Fibroblast of skin of abdomen (primary cell): ENCODE data around the gene AMOTL1.
"Not testable (repeated sequence)": the region's sequence is repeated elsewhere in the genome, so short reads cannot be mapped to it uniquely, and the experiment has no call there.

Experiments
- DNase-seq: peaks from one replicate; pipeline ENCODE4 v3.0.0-alpha.2; 2013

AMOTL1 gene

DNA sequence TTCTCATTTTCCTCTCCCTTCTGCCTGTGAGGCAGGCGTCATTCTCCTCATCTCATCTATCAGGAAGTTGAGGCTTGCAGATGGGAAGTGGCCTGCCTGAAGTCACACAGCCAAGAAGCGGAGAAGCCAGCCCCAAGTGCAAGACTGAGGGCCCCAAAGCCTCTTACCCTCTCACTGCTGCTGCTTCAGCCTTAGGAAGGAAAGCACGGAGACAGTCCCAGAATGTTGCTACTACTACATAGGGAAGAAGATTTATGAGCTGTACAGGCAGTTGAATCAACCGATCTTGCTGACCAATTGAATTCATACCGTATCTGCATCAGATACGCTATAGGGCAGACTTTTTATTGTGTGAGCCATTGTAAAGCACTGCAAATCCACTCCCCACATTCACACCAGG, 116.2 kb downstream of the AMOTL1 start:
- peak; percentile 44 for DNase-seq

DNA sequence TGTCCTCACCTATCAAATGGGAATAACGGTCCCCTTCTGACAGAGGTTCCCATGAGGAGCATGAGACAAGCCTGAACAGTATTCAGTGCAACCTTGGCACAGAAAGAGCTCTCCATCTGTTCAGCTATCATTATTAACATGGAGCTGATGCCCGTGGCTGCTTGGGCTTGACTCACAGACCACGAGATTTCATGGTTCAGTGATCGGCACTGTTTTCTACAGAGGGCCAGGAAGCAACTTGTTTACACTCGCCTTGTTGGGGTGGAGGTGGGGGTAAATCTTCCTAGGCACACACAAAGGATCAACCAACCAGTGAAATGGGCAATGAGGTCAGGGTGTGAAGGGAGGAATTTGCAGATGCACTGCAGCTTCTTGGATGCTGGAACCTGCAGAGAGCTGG, 117.0 kb downstream of the AMOTL1 start:
- peak; percentile 45 for DNase-seq

DNA sequence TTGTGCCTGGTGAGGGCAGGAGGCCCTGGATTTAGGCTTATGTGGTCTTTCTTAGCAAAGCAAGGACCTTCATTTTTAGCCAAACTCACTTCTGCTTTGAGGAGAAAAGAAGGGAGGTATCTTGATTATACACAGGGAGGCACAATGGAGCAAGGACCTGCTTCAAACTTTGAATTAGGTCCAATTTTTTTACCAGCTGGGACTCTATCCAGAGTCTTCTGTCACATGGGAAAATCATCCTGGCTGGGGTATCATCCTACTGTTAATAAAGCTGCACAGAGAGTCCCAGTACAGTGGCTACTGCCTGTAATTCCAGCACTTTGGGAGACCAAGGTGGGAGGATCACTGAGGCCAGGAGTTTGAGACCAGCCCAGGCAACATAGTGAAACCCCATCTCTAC, 117.4 kb downstream of the AMOTL1 start:
- DNase-seq = no peak

DNA sequence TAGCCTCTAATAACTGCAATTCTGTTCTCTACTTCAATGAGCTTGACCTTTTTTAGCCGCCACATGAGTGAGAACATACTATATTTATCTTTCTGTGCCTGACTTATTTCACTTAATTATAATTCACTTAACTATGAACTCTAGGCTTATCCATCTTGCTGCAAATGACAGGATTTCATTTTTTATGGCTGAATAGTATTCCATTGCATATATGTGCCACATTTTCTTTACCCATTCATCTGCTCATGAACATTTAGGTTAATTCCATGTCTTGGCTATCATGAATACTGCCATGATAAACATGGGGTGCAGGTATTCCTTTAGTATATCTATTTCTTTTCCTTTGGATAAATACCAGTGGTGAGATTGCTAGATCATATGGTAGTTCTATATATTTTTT, 120.0 kb downstream of the AMOTL1 start:
- no peak for DNase-seq

DNA sequence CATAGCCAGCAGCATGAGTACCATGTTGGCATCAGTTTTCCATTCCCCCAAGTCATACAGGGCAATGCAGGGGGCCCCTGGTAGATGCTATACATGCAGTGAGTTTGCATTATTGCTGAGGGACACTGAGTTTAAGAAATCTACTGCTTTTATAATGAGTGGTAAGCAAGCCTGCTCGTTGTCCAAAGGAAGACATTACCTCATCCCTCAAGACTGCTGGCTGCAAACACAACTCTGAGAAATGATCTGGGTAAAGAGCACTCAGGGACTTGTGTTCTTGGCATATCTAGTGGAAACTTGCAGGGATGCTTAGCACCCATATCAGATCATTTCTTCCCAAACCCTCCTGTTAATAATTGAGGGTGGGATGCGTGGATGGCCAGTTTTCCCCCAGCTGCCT, 127.3 kb downstream of the AMOTL1 start:
- DNase-seq = peak; percentile 56

DNA sequence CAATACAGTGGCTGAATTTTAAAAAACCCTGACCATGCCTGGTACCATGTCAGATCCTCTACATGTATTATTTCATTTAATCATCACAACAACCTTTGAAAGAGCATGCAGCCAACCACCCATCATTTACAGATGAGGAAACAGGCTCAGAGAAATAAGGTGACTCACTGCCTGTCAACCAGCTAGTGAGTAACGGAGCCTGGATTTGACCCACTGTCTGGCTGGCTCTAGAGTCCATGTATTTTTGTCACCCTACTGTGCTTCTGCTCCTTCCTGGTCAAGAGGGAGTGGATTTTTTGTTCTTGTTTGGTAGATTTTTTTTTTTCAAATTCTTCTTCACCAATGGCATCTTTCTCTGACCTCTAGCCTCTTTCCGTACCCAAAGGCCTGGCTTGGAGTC, 127.8 kb downstream of the AMOTL1 start:
- DNase-seq = peak; percentile 72

DNA sequence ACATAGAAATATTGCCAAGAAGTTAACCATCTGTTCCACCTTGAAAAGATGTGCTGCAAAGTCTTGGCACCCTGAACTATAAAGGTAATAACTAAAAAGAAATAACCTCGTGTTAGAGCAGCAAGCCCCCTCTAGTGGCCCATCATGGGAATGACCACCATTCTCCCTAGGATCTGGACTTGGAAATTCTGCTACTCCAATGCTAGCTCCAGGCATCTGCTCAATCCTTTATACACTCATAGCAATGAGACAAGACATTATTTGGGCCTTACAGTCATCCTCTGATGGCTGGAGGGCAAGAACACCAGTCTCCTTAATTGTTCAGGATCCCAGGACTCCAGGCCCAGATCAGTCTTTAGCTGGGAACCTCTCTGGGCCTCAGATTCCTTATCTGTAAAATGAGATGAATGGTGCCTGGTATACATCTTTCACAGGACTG, 129.2 kb downstream of the AMOTL1 start:
- peak; percentile 39 for DNase-seq

DNA sequence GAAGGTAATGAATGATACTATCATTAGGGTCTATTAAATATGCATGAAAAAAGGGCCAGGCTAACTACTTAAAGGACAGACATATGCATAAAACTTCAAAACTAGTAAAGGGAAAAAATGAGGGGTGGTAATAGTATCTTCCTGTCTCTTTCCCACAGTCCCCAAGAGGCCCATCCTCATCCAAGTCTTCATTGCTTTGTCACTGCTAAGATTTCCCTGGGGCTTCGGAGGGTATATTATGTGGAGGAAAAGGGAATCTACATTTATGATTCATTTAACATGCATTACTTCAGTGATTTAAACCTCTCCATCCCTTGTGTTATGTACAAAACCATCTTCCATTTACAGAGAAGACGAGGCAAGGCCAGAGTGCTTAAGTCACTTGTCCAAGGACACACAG, 139.1 kb downstream of the AMOTL1 start:
- DNase-seq = no peak

DNA sequence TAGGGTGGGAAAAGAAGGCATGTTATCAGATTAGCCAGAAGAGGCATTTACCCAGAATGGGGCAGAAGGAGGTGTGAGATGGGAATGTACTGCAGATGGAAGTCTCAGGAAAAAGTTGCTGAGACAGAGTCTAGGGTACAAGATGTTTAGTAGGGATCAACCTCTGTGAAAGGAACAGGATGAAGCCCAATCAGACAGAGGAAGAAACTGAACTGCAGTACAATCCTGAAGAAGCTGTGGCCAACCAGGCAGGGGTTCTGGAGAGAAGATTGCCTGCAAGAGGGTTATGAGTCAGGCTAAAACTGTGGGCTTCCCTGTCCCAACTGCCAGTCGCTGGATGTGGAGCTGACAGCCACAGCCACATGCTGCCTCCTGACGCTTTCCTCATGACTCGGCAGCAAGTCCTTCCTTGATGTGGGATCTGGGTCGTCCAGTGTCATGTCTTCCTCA, 141.2 kb downstream of the AMOTL1 start:
- DNase-seq = peak; percentile 82

DNA sequence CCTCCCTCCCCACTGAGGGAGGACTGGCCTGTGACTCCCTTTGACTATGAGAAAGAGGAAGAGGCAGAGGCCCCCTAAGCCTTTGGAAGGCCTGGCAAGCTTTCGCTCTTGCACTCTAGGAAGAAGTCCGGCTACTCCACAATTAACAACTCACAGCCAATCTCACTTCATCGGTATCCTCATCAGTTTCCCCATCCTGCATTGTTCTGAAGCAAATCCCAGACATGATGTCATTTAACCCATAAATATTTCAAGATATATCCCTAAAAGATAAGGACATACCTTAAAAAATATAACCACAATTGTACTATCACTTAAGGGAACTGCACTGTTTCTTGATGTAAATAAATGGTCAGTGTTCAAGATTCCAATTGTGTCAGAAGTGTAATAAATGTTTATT, 142.1 kb downstream of the AMOTL1 start:
- DNase-seq = peak; percentile 60

DNA sequence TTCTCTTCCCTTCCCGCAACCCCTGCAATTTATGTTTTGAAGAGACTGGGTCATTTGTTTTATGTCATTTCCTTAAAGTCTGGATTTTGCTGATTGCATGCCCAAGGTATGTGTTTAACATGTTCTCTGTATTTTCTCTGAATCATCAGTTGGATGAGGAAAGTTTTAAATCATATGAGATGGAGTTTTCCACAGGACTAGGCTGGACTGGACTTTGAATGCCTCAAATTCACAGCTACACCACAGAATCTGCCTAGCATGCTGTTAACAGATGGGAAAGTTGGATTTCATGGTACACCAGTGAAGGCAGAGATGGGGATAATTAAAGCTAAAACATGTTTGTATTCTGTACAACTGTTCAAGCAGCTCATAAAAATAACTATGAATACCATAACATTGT, 142.6 kb downstream of the AMOTL1 start:
- DNase-seq = peak; percentile 97

DNA sequence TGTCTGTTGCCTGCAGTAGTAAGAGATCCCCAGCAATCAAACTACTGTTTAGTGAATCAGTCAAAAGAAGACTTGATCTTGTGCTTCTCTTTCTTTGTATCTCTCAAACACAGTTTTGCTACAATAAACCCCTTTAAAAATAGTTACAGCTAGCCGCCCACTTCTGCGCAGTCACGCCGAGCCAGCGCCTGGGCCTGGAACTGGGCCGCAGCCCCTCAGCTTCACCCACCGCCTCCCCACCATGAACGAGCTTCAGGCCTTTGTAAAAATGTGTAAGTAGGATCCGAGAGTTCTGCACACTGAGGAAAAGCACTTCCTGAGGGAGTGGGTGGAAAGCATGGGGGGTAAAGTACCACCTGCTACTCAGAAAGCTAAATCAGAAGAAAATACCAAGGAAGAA, 144.7 kb downstream of the AMOTL1 start:
- no peak for DNase-seq

DNA sequence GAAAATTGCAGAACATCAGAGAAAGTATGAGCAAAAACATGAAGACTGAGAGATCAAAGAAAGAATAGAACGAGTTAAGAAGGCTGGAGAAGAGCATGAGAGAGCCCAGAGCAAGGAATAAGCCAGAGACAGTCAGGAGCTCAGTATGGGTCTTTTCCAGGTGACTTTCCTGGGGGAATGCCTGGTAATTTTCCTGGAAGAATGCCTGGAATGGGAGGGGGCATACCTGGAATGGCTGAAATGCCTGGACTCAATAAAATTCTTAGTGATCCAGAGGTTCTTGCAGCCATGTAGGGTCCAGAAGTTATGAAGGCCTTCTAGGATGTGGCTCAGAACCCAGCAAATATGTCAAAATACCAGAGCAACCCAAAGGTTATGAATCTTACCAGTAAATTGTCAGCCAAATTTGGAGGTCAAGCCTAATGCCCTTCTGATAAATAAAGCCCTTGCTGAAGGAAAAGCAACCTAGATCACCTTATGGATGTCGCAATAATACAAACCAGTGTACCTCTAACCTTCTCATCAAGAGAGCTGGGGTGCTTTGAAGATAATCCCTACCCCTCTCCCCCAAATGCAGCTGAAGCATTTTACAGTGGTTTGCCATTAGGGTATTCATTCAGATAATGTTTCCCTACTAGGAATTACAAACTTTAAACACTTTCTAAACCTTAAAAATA, 145.7 kb downstream of the AMOTL1 start:
- not testable (repeated sequence) for DNase-seq

DNA sequence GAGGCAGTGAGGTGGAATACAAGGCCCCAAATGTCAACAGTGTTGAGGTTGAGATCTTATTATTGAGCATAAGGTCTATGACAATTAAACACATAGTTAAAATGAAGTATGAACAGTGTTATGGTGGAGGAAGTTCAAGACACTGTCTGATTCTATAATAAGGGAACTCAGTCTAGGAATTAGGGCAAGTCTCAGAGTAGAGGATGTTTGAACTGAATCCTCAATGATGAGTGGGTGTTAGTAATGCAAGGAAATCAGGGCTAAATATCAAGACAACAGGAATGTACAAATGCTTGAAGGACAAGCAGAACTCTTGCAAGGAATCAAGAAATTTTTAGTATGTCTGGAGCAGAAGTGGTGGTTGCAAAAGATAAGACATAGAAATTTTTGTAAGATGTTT, 152.2 kb downstream of the AMOTL1 start:
- DNase-seq = no peak

DNA sequence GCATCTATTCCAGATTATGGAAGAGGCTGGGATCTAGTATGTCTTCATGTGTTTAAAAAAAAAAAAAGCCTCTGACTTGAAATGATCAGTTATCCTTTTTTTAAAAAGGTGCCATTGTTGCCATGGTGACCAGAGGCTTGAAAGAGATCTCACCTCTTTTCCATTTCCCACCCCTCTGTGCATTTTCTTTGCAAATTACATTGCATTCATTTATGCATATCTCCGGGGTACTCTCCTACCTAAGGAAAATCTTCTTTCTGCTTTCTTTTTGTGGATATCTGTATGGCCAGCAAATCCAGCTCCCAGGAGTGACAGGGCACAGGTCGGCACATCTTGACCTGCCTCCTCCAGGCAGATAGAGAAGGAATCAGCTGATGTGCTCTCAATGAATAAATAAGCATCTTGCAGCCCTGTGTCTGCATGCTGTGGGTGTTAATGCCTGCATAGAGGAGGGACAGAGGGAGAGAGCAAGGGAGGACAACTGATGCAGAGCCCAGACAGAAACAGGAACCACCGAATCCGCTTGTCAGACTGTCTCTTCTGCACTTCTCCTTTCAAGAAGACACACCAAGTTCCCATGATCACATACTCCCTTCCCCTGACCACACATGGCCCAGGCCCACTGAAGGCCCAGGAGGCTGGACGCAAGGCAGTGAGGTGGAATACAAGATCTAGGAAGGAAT, 154.3 kb downstream of the AMOTL1 start:
- DNase-seq = no peak

DNA sequence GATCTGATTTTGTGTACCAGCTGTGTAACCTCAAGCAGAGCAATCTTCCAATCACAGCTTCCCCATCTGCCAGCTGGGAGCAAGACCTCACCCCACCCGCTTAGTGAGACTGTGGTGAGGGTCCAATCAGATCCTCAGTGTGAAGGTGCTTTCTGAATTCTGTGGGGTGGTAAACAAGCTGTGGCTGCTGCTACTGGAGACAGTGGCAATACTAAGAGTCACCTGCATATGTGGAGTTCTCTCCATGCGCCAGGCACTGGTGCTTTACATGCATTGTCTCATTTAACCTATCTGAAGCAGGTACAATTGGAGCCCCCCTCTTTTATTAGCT, 154.8 kb downstream of the AMOTL1 start:
- no peak for DNase-seq

DNA sequence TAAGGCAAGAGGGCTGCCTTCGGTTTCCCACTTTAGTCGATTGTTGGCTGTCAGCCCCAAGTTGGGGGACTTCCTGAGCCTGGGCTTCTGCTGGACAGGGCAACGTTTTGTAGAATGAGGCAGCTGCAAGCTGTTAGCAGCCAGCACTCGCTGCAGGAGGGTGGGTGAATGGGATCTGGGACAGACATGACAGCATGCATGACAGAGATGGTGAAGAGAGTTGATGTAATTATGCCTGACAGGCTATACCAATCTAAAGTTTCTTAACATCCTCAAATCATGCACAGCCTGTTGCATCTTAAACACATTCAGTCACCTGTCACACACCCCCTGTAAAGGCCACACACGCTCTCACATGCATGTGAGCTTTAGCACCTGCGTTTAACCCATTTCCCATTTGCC, 156.0 kb downstream of the AMOTL1 start:
- no peak for DNase-seq

DNA sequence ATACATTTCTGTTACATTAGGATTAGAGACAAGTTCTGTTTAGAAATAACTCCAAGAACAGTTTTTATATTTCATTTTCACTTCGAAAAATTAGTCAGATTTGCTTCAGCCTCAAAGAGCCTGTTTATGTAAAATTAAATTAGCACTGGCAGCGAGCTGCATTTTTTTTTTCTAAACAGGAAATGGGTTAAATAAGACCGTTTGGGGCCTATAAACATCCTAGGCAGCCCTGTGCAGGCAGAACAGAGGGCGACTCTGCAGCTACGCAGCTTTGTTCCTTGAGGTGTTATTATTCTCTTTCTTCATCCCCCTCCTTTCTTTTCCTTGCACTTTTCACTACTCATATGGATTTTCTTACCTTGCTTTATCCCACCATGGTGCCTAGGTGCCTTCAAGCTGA, 156.5 kb downstream of the AMOTL1 start:
- DNase-seq = peak; percentile 24

DNA sequence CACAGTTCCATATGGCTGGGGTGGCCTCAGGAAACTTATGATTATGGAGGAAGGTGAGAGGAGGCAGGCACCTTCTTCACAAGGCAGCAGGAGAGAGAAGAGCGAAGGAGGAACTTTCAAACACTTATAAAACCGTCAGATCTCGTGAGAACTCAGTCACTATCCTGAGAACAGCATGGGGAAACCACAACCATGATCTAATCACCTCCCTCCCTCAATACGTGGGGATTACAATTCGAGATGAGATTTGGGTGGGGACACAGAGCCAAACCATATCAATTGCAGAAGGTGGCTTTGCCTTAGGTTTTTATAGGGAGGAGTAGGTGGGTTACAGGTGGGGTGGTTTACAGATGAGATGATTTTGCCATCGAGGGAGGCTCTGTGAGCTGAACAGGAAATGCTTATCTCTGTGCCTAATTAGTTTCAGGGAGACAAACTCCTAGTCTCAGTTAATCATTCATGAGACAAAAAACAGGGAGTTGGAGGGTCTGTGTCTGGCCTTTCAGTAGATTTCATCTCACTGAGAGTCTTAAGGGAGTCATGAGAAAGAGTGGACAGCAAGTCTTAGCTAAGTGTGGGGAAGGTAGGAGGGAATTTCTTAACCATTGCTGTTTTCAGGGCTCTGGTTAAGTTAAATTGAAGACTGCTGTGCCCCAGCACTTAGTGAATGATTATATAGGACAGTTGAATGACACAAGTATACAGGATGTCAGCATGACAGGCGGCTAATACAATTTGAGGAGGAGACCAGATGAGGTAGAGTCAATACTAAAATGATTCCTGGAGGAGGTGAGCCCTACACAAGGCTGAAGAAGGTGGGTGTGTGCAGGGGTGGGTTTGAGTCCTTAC, 157.5 kb downstream of the AMOTL1 start:
- DNase-seq = no peak

DNA sequence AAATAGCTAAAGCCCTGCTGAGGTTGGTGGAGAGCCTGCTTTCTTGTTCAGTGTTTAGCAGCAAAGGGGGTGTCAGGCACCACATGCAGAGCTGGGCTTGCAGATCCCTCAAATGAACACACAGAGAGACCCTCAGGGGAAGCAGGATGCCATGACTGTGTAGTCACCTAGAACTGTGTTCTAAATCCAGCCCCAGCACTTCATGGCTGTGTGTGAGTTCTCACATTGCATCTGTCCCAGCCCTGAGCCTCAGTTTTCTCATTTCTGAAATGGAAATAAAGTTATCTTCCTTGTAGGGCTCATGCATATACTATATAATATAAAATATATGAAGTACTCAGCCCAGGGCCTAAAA, 158.1 kb downstream of the AMOTL1 start:
- peak; percentile 54 for DNase-seq
